Thoracic aorta (tissue), 2 donors: ENCODE results near the gene SLC4A3. TPM values are rescaled to one million over a fixed set of nuclear protein-coding genes. Genes with fewer than 3 reads are reported as not detected.

Experiments used
- ATAC-seq: fragments of 150-250 bp; one replicate; pipeline ENCODE4 v1.8.0; 2017; ENCODE audit warnings: low read depth; ENCODE audit not compliant: insufficient number of reproducible peaks, low FRiP score
- DNase-seq: peaks from one replicate; pipeline ENCODE4 v3.0.0-alpha.2; 2020; ENCODE audit warnings: low spot score
- H3K27ac ChIP-seq, 2 donors: fragments of 200-600 bp; sonication (generic); 1 replicate in 1 of 2; 2 replicates in 1 of 2; pipeline ENCODE4 v1.5.1; 2016; ENCODE audit warnings: mild to moderate bottlenecking in 2 of 2, moderate library complexity in 2 of 2
- H3K27me3 ChIP-seq: fragments of 200-600 bp; sonication (generic); replicated peaks from 2 replicates; pipeline ENCODE4 v1.6.0; 2016; ENCODE audit warnings: mild to moderate bottlenecking; ENCODE audit not compliant: insufficient read depth
- H3K36me3 ChIP-seq: fragments of 200-600 bp; sonication (generic); one replicate; pipeline ENCODE4 v1.5.1; 2016
- H3K4me1 ChIP-seq, 2 donors: fragments of 200-600 bp; sonication (generic); 1 replicate in 1 of 2; 2 replicates in 1 of 2; pipeline versions ENCODE4 v1.5.1 to v1.6.0; 2016; ENCODE audit warnings: low read depth in 2 of 2, mild to moderate bottlenecking in 1 of 2; ENCODE audit not compliant: control insufficient read depth in 1 of 2
- H3K4me3 ChIP-seq: fragments of 200-600 bp; sonication (generic); 2 replicates; pipeline ENCODE4 v1.5.1; 2016; ENCODE audit warnings: mild to moderate bottlenecking
- H3K9me3 ChIP-seq: fragments of 200-600 bp; sonication (generic); 2 replicates; pipeline ENCODE4 v1.5.1; 2016
- total RNA-seq, 2 donors: library from RNA; depleted of rRNA; stranded (reverse); fragments of >200 nt; gene quantifications; one replicate each; pipeline versions ENCODE4 v1.1.0 to v1.2.3, GENCODE V29; 2016
- TF ChIP-seq, protein P1 (sequence below): fragments of 200-600 bp; sonication (generic); IDR thresholded peaks from one replicate; pipeline ENCODE4 v1.5.1; 2019; ENCODE audit warnings: antibody characterized with exemption

SLC4A3 gene
- total RNA-seq, 2 donors from 2014 or later = 5.6 to 6.5 TPM

DNA sequence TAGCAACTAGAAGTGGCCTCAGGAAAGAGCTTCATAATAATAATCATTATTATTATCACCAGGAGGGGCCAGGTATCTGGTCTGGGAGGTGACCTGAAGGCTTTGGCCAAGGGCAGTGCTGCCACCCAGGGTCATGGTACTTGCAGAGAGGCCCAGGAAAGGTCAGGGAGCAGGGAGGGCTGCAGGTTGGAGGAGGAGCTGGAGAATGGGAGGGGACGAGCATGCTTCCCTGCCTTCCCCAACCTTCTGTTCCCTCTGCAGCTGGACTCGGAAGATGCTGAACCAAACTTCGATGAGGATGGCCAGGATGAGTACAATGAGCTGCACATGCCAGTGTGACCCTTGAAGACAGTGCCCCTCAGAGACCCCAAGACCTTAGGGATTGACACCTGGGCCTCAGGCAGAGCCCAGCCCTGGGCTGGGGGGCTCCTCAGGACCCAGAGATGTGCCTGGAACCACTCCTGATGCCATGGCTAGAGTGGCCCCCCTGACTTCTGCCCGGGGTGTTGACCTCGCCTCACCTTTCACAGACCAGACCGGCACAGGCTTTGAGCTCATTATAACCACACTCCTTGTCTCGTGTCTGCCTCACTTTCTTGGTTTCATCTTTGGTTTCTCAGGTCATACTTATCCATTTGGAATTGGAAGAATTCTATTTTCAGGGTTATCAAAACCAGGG is 14.1 kb downstream of the SLC4A3 start:
- no peak overlapping the region for H3K4me3 ChIP-seq
- no peak overlapping the region for H3K27ac ChIP-seq
- H3K4me1 ChIP-seq = peaks cover 8 to 15% of the 10 kb centered on the region in 2 donors
- H3K36me3 ChIP-seq = no peaks in the 10 kb centered on the region
- ATAC-seq (no peak), DNase-seq (no peak)
- no peaks in the 10 kb centered on the region for H3K9me3 ChIP-seq
- no peaks in the 10 kb centered on the region for H3K27me3 ChIP-seq
- TF ChIP-seq, protein P1, sequence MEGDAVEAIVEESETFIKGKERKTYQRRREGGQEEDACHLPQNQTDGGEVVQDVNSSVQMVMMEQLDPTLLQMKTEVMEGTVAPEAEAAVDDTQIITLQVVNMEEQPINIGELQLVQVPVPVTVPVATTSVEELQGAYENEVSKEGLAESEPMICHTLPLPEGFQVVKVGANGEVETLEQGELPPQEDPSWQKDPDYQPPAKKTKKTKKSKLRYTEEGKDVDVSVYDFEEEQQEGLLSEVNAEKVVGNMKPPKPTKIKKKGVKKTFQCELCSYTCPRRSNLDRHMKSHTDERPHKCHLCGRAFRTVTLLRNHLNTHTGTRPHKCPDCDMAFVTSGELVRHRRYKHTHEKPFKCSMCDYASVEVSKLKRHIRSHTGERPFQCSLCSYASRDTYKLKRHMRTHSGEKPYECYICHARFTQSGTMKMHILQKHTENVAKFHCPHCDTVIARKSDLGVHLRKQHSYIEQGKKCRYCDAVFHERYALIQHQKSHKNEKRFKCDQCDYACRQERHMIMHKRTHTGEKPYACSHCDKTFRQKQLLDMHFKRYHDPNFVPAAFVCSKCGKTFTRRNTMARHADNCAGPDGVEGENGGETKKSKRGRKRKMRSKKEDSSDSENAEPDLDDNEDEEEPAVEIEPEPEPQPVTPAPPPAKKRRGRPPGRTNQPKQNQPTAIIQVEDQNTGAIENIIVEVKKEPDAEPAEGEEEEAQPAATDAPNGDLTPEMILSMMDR = no peak

DNA sequence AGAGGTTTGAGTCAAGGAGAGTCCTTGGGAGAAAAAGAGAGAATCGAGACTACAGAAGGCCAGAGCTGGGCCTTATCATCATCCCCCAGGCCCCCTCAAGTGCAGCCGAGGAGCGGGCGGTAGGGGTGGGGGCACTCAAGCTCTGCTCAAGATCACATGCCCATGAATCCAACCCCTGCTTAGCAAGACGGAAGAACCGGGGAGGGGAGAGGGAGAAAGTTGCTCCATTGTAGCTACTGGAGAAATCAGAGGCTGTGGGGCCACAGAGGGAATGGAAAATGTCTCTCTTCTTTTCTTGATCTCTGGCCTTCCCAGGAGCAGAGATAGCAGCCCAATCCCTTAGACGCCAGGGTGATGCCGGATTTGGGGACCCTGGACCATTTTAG is 14.6 kb downstream of the SLC4A3 start:
- H3K4me1 ChIP-seq = peaks cover 8 to 15% of the 10 kb centered on the region in 2 donors
- no peak for DNase-seq
- no peak overlapping the region for H3K4me3 ChIP-seq
- TF ChIP-seq, protein P1 = no peak
- H3K27ac ChIP-seq = no peak overlapping the region
- no peaks in the 10 kb centered on the region for H3K36me3 ChIP-seq
- H3K9me3 ChIP-seq = no peaks in the 10 kb centered on the region
- ATAC-seq = no peak
- H3K27me3 ChIP-seq = no peaks in the 10 kb centered on the region

DNA sequence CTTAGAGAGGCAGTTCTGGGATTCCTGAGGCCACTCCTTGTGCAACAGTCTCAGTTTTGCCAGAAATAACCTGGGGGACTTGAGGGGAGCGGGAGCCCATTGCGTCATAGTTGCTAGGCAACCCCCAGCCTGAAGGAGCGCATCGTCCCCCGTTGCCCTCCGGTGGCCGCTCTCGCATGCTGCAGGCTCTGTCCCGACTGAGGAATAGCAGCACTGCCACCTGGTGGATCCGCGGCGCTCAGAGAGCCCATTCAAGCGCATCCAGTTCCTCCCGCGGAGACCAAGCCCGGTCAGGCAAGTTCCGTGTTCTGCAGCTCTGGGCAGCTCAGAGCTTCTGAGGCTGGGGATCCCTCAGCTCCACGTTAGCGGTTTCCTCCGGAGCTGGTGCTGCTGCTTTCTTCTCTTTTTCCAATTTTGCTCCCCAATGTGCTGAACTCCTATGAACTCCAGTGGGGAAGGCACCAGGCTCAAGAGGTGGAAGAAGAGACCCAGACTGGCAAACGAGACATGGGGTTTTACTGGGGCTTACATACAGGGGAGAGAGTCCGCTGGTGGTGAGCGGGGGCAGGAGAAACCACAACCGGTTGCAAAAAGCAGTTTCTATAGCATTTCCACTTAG is 15.1 kb downstream of the SLC4A3 start:
- Histone ChIP-seq H3K27ac (no peak overlapping the region), H3K36me3 (no peaks in the 10 kb centered on the region), H3K4me3 (no peak overlapping the region), H3K9me3 (no peaks in the 10 kb centered on the region), H3K27me3 (no peaks in the 10 kb centered on the region), H3K4me1 (peaks cover 8 to 15% of the 10 kb centered on the region in 2 donors)
- ATAC-seq (peak; percentile 60), DNase-seq (peak; percentile 92)
- TF ChIP-seq, protein P1 = peak; percentile 98

DNA sequence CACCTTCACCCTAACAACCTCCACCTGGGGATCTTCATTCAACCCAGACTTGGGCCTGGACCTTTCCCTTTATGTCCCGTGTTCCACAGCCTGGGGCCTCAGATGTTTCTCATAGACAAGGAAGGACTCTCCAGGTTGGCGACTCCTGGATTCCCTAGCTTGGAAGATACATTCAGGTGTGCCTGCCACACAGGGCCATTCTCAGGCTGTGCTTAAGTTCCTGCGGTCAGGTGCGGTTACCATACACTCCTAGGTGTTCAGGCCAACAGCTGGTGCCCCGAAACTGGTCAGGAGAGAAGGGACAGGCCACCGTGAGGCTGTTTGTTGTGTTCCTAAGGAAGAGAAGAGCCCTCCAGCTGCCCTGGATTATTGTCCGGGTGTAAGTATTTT is 15.6 kb downstream of the SLC4A3 start:
- Histone ChIP-seq H3K9me3 (no peaks in the 10 kb centered on the region), H3K4me3 (no peak overlapping the region), H3K27me3 (no peaks in the 10 kb centered on the region), H3K36me3 (no peaks in the 10 kb centered on the region), H3K4me1 (peaks cover 8 to 15% of the 10 kb centered on the region in 2 donors), H3K27ac (no peak overlapping the region)
- ATAC-seq (no peak), DNase-seq (no peak)
- TF ChIP-seq, protein P1 = no peak

DNA sequence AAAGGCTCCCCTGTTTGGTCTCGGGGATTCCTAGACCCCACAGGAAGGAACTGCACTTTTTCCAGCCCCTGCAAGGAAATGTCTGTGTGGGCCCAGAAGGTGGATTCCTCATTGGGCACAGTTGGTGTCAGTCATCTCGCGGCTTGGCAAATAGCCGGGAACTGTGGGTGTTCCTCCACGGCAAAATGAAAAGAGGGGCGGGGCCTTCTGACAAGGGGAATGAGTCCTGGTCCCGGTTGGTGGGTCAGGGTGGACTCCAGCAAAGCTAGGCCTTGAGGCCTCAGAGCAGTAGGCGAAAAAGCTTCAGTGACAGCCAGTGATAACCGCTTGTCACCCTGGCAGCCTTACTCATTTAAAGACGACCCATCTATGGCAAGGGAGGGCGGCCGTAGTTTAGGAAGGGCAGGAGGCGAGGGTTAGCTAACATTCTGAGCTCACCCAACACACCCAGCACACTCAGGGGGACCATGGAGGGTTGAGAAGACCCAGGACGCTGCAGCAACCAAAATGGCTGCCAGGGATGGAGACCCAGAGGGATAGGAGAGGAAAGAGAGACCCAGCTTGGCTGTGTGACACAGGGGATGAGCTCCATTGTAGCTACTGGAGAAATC is 16.5 kb downstream of the SLC4A3 start:
- Histone ChIP-seq H3K4me1 (peaks cover 8 to 15% of the 10 kb centered on the region in 2 donors), H3K4me3 (no peak overlapping the region), H3K27ac (no peak overlapping the region), H3K36me3 (no peaks in the 10 kb centered on the region), H3K27me3 (no peaks in the 10 kb centered on the region), H3K9me3 (no peaks in the 10 kb centered on the region)
- DNase-seq (no peak), ATAC-seq (no peak)
- TF ChIP-seq, protein P1 = no peak
